Choroid plexus epithelial cell (primary cell): ENCODE results near the gene PCDHB7.
"Not testable (repeated sequence)": the region's sequence is repeated elsewhere in the genome, so short reads cannot be mapped to it uniquely, and the experiment has no call there.

Source experiments
- DNase-seq: peaks from one replicate; pipeline ENCODE4 v3.0.0-alpha.2; 2010; ENCODE audit warnings: low read depth
- H3K4me3 ChIP-seq: 2 replicates; pipeline ENCODE4 v1.5.1; 2011; ENCODE audit warnings: low read depth, mild to moderate bottlenecking, control low read depth, low read length, moderate library complexity
- CTCF ChIP-seq: conservative IDR thresholded peaks from 2 replicates; pipeline ENCODE4 v1.5.1; 2011; ENCODE audit warnings: low read depth, mild to moderate bottlenecking, control low read depth, inconsistent platforms, low read length, moderate library complexity

Gene PCDHB7

GRCh38 chr5:141150224-141150992 lies 22.0 kb upstream of the PCDHB7 start:
- no peak overlapping the region for H3K4me3 ChIP-seq
- no peak for DNase-seq
- TF ChIP-seq CTCF, result no peak

GRCh38 chr5:141150993-141151325 lies 21.5 kb upstream of the PCDHB7 start:
- no peak for TF ChIP-seq CTCF
- H3K4me3 ChIP-seq, result no peak overlapping the region
- no peak for DNase-seq

- DNase-seq, H3K4me3 ChIP-seq: not testable (repeated sequence)
These were observed 20.8 kb upstream of the PCDHB7 start for GRCh38 chr5:141151632-141152031.

- not testable (repeated sequence) for H3K4me3 ChIP-seq, DNase-seq
These were observed 20.3 kb upstream of the PCDHB7 start for GRCh38 chr5:141152096-141152495.

GRCh38 chr5:141155540-141156374 lies 16.7 kb upstream of the PCDHB7 start:
- H3K4me3 ChIP-seq, result no peak overlapping the region
- no peak for DNase-seq
- TF ChIP-seq CTCF, result no peak

GRCh38 chr5:141157356-141157755 lies 15.1 kb upstream of the PCDHB7 start:
- not testable (repeated sequence) for DNase-seq, H3K4me3 ChIP-seq

- H3K4me3 ChIP-seq, DNase-seq: not testable (repeated sequence)
These were observed 14.5 kb upstream of the PCDHB7 start for GRCh38 chr5:141157901-141158300.

- not testable (repeated sequence) for DNase-seq, H3K4me3 ChIP-seq
These were observed 2.1 kb downstream of the PCDHB7 start for GRCh38 chr5:141174291-141175104.

- TF ChIP-seq CTCF, result no peak
- DNase-seq, result no peak
These were observed 3.5 kb downstream of the PCDHB7 start for GRCh38 chr5:141175933-141176332.

GRCh38 chr5:141177577-141178191 lies 5.2 kb downstream of the PCDHB7 start, which contains the start of gene PCDHB8:
Gene PCDHB8 (plus strand): TSS chr5:141177790. CDS start chr5:141178035, 245 bp downstream.
- DNase-seq, result not testable (repeated sequence)

More at GRCh38 chr5:141175933-141176332, 3.5 kb downstream of the PCDHB7 start:
- no peak overlapping the region for H3K4me3 ChIP-seq

GRCh38 chr5:141179371-141179770 lies 6.9 kb downstream of the PCDHB7 start:
- H3K4me3 ChIP-seq, DNase-seq: not testable (repeated sequence)

More at GRCh38 chr5:141177577-141178191, 5.2 kb downstream of the PCDHB7 start, which contains the start of gene PCDHB8:
- not testable (repeated sequence) for H3K4me3 ChIP-seq

GRCh38 chr5:141179876-141180275 lies 7.4 kb downstream of the PCDHB7 start:
- not testable (repeated sequence) for DNase-seq, H3K4me3 ChIP-seq
